ENCODE measurements around the gene PUS1. TPM values are rescaled to one million over a fixed set of nuclear protein-coding genes. Genes with fewer than 3 reads are reported as not detected.
"Not testable (repeated sequence)": the region's sequence is repeated elsewhere in the genome, so short reads cannot be mapped to it uniquely, and the experiment has no call there.

Gene PUS1
- total and polyA plus RNA-seq, 2 donors from 2014 or later, result 16.1 to 28.8 TPM

DNA sequence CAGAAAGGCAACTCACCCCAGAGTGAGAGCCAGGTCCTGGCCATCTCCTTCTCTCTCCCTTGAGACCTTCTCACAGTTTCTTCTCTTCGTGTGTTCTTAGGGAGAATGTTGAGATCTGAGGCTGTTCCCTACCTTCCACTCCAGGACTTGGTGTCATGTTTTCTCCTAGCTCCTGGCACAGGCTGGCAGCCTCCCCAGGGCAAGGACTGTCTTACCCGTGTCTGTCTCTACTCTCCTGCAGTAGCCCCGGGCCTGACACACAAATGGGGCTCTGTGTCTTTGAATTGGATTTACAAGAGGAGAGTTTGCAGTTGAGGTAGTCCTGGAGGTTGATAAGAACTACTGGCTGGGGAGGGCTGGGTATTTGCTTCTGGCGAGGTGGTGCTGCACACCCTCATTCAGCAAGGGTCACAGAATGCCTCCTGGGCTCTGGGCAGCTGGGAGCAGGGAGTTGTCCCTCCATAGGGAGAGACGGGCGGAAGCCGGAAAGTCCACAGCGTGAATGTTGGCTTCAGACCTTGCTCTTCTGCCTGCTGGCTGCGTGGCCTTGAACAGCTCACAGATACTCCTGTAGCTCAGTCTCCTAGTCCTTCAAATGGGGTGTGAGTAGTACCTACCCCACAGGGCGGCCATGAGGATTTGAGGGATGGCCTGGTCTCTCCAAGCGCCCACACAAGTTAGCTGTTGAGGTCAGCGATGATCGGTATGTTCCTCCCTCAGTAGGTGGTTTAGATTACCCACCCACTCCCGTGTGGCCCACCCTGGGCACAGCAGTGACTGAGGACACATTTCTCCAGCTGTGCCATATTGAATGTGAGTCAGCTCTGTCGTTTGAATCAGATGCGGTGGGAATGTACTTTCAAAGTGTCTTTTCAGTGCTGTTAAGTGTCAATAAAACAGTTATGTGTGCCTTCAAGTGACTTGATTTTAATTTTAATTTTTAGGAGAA is 30.8 kb downstream of the PUS1 start:
- Histone ChIP-seq H3K27ac (ENCODE audit: low read depth in 2 of 2, low read length in 2 of 2) (no peak overlapping the region), H3K36me3 (ENCODE audit: control insufficient read depth in 2 of 3, insufficient read depth in 3 of 3, low read length in 3 of 3) (no peaks in the 10 kb centered on the region), H3K9ac (ENCODE audit: low read length in 3 of 3) (no peak overlapping the region), H3K27me3 (ENCODE audit: control insufficient read depth, insufficient read depth, low read length) (no peaks in the 10 kb centered on the region), H3K9me3 (ENCODE audit: control insufficient read depth in 2 of 3, insufficient read depth in 1 of 3, low read length in 3 of 3) (no peaks in the 10 kb centered on the region), H3K4me1 (ENCODE audit: control insufficient read depth in 2 of 3, insufficient read depth in 2 of 3, low read depth in 1 of 3, low read length in 3 of 3) (peaks cover 0 to 3% (median 2%) of the 10 kb centered on the region in 3 donors), H3K4me3 (ENCODE audit: low read length in 3 of 3) (no peak overlapping the region)
- TF ChIP-seq, protein P1, sequence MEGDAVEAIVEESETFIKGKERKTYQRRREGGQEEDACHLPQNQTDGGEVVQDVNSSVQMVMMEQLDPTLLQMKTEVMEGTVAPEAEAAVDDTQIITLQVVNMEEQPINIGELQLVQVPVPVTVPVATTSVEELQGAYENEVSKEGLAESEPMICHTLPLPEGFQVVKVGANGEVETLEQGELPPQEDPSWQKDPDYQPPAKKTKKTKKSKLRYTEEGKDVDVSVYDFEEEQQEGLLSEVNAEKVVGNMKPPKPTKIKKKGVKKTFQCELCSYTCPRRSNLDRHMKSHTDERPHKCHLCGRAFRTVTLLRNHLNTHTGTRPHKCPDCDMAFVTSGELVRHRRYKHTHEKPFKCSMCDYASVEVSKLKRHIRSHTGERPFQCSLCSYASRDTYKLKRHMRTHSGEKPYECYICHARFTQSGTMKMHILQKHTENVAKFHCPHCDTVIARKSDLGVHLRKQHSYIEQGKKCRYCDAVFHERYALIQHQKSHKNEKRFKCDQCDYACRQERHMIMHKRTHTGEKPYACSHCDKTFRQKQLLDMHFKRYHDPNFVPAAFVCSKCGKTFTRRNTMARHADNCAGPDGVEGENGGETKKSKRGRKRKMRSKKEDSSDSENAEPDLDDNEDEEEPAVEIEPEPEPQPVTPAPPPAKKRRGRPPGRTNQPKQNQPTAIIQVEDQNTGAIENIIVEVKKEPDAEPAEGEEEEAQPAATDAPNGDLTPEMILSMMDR (IDR thresholded peaks at IDR 0.05; ENCODE audit: borderline replicate concordance, extremely low read depth, insufficient read depth), result no peak
- FAIRE-seq (no peak), DNase-seq (peak in 1 of 5 donors; percentile 28)
- intact Hi-C loops (cut with DNase I), result no loop called here

DNA sequence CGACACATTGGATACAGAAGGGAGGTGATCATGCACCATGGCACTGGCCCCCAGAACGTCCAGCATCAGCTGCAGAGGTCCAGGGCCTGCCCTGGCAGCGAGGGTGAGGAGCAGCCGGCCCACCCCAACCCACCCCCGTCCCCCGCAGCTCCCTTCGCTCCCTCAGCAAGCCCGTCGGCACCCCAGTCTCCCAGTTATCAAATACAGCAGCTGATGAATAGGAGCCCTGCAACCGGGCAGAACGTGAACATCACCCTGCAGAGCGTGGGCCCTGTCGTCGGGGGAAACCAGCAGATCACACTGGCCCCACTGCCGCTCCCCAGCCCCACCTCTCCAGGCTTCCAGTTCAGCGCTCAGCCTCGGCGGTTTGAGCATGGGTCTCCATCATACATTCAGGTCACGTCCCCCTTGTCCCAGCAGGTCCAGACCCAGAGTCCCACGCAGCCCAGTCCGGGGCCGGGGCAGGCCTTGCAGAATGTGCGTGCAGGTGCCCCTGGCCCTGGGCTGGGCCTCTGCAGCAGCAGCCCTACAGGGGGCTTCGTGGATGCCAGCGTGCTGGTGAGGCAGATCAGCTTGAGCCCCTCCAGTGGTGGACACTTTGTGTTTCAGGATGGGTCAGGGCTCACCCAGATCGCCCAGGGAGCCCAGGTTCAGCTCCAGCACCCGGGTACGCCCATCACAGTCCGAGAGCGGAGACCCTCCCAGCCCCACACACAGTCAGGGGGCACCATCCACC is 31.7 kb downstream of the PUS1 start:
- H3K4me3 ChIP-seq (ENCODE audit: low read length in 3 of 3); FAIRE-seq; intact Hi-C loops (cut with DNase I); H3K27ac ChIP-seq (ENCODE audit: low read depth in 2 of 2, low read length in 2 of 2); H3K9me3 ChIP-seq (ENCODE audit: control insufficient read depth in 2 of 3, insufficient read depth in 1 of 3, low read length in 3 of 3); H3K4me1 ChIP-seq (ENCODE audit: control insufficient read depth in 2 of 3, insufficient read depth in 2 of 3, low read depth in 1 of 3, low read length in 3 of 3); H3K9ac ChIP-seq (ENCODE audit: low read length in 3 of 3); H3K36me3 ChIP-seq (ENCODE audit: control insufficient read depth in 2 of 3, insufficient read depth in 3 of 3, low read length in 3 of 3); H3K27me3 ChIP-seq (ENCODE audit: control insufficient read depth, insufficient read depth, low read length): not testable (repeated sequence)
- peak in 1 of 5 donors; percentile 44 for DNase-seq

DNA sequence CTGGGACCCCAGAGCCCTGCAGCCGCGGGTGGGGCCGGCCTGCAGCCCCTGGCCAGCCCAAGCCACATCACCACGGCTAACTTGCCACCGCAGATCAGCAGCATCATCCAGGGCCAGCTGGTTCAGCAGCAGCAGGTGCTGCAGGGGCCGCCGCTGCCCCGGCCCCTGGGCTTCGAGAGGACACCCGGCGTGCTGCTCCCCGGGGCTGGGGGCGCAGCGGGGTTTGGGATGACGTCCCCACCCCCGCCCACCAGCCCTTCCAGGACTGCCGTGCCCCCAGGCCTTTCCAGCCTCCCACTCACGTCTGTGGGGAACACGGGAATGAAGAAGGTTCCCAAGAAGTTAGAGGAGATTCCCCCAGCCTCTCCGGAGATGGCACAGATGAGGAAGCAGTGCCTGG is 32.3 kb downstream of the PUS1 start:
- H3K4me1 ChIP-seq (ENCODE audit: control insufficient read depth in 2 of 3, insufficient read depth in 2 of 3, low read depth in 1 of 3, low read length in 3 of 3); intact Hi-C loops (cut with DNase I); H3K9me3 ChIP-seq (ENCODE audit: control insufficient read depth in 2 of 3, insufficient read depth in 1 of 3, low read length in 3 of 3); H3K27me3 ChIP-seq (ENCODE audit: control insufficient read depth, insufficient read depth, low read length); H3K27ac ChIP-seq (ENCODE audit: low read depth in 2 of 2, low read length in 2 of 2); H3K36me3 ChIP-seq (ENCODE audit: control insufficient read depth in 2 of 3, insufficient read depth in 3 of 3, low read length in 3 of 3); H3K4me3 ChIP-seq (ENCODE audit: low read length in 3 of 3); FAIRE-seq; H3K9ac ChIP-seq (ENCODE audit: low read length in 3 of 3): not testable (repeated sequence)
- DNase-seq, result peak in 1 of 5 donors; percentile 14

DNA sequence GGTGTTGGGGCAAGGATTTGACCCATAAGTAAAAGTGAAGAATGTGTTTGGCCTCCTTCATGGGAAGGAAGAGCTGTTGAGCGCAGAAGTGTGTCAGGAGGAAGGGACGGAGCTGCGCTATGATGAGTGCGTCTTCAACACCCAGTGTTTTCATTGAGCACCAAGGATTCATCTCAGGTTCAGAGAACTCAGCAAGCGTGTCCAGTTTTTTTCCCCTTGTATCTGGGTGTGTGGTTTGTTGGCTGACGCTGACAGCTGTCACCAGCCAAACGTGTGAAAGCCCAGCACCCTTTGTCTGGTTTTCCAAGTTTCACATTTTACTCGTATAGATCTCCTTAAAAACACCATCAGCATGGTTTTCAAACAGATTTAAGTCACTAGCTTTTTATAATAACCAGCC is 33.0 kb downstream of the PUS1 start:
- no peak overlapping the region for H3K27ac ChIP-seq (ENCODE audit: low read depth in 2 of 2, low read length in 2 of 2)
- intact Hi-C loops (cut with DNase I), result no loop called here

More for the DNA sequence above, 33.0 kb downstream of the PUS1 start:
- no peaks in the 10 kb centered on the region for H3K9me3 ChIP-seq (ENCODE audit: control insufficient read depth in 2 of 3, insufficient read depth in 1 of 3, low read length in 3 of 3)
- H3K4me1 ChIP-seq (ENCODE audit: control insufficient read depth in 2 of 3, insufficient read depth in 2 of 3, low read depth in 1 of 3, low read length in 3 of 3), result no peaks in the 10 kb centered on the region
- FAIRE-seq (no peak), DNase-seq (no peak)
- H3K4me3 ChIP-seq (ENCODE audit: low read length in 3 of 3), result no peak overlapping the region
- TF ChIP-seq, protein P1 (IDR thresholded peaks at IDR 0.05; ENCODE audit: borderline replicate concordance, extremely low read depth, insufficient read depth), result no peak
- H3K27me3 ChIP-seq (ENCODE audit: control insufficient read depth, insufficient read depth, low read length), result no peaks in the 10 kb centered on the region
- no peak overlapping the region for H3K9ac ChIP-seq (ENCODE audit: low read length in 3 of 3)
- H3K36me3 ChIP-seq (ENCODE audit: control insufficient read depth in 2 of 3, insufficient read depth in 3 of 3, low read length in 3 of 3), result no peaks in the 10 kb centered on the region

Measured in kidney (tissue), 14 donors.